GM18508 (cell line): ENCODE measurements around the gene NEURL1.
"Not testable (repeated sequence)": the region's sequence is repeated elsewhere in the genome, so short reads cannot be mapped to it uniquely, and the experiment has no call there.

Source experiments
- ATAC-seq: cut with Tn5 transposase; IDR thresholded peaks from one replicate; pipeline ENCODE4 v1.9.1; 2021; ENCODE audit warnings: moderate number of reproducible peaks; ENCODE audit not compliant: insufficient read depth, unreplicated experiment

The NEURL1 gene

DNA sequence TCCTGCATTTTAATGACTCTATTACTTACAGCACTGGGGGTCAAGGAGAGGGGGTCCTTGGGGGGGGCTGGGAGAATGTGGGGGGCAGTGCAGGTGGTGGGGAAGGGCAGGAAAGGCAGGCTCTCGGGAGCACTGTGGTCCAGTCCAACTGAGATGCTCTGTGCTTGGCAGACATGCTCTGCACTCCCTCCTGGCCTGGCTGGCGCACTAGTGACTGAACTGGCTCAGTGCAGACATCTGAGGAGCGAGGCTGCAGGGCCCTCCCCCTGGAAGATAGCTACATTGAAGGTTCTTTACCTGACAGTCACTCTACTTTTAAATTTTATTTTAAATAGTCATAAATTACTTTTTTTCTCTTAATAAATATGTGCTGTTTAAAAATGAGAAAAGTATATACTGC, 105.7 kb downstream of the NEURL1 start:
- ATAC-seq = no peak

DNA sequence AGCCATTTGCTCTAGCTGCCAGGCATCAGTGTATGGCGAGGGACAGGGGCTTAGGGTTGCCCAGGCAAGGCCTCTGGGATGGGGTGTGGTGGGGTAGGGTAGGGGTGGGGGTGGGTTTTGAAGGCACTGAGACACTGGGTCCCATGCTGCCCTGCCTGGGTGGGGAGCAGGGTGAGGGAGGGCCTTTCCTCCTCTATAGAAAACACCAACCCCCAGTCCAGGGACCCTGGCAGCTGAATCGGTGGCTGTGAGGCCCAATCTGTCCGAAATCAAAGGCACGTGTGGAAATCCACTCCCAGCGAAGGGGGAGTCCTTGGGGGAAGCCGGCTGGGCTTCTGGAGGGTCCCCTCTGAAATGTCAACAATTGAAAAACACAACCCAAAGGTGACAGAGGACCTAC, 106.4 kb downstream of the NEURL1 start:
- ATAC-seq = no peak

- ATAC-seq = no peak
Observed at GRCh38 chr10:103600325-103600724, 106.8 kb downstream of the NEURL1 start.

GRCh38 chr10:103600956-103601569, 107.6 kb downstream of the NEURL1 start:
- no peak for ATAC-seq

- no peak for ATAC-seq
Observed at GRCh38 chr10:103602028-103602851, 108.7 kb downstream of the NEURL1 start.

- no peak for ATAC-seq
Observed at GRCh38 chr10:103602852-103603155, 109.3 kb downstream of the NEURL1 start.

GRCh38 chr10:103603382-103603781, 109.9 kb downstream of the NEURL1 start:
- ATAC-seq = no peak

DNA sequence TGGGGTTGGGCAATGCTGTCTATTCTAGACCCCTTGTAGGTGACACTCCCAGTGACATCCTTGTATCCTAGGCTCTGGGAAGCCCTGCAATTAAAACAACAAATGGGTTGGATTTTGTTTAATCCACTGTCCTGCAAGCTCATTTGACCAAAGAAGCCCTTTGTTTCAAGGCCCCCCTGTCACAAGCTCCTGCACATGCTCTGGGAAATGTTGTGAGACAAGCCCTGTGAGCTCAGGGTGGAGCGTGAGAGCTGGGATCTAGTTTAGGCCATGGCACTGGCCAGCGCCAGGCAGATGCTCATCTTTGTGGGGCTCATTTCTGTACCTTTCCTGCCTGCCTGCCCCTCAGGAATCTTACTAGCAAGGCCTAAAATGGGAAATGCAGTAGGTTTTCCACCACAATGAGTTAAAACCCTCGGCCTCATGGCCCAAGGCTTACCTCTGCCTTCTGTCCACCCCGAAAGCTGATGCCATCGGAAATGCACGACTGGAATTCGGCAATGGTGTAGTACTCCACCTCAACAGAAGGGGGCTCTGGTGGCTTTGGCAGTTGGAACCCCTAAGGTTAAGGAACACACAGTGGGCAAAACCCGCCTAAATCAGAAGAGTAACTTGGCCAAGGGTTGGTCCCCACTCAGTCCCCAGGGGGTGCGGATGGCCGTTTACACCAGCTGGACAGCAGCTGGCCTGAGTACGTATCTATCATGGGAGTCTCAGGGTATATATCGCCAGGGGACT, 112.0 kb downstream of the NEURL1 start:
- ATAC-seq = no peak

- not testable (repeated sequence) for ATAC-seq
Observed at GRCh38 chr10:103606097-103606438, 112.6 kb downstream of the NEURL1 start.

DNA sequence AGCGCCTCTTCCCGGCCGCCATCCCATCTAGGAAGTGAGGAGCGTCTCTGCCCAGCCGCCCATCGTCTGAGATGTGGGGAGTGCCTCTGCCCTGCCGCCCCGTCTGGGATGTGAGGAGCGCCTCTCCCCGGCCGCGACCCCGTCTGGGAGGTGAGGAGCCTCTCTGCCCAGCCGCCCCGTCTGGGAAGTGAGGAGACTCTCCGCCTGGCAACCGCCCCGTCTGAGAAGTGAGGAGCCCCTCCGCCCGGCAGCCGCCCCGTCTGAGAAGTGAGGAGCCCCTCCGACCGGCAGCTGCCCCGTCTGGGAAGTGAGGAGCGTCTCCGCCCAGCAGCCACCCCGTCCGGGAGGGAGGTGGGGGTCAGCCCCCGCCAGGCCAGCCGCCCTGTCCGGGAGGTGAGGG, 113.5 kb downstream of the NEURL1 start:
- not testable (repeated sequence) for ATAC-seq

DNA sequence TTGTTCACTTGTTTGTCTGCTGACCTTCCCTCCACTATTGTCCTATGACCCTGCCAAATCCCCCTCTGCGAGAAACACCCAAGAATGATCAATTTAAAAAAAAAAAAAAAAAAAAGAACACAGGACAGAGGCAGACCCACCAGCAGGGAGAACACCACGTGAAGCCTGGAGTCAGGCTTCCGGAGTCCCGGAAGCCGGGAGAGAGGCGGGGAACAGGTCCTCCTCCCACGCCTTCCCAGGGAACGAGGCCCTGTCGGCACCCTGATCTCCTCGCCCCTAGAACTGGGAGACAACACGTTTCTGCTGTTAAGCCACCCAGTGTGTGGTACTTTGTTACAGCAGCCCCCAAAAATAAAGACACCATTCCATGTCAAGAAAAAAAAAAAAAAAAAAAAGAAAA, 114.6 kb downstream of the NEURL1 start:
- not testable (repeated sequence) for ATAC-seq

- no peak for ATAC-seq
Observed at GRCh38 chr10:103609231-103610082, 116.0 kb downstream of the NEURL1 start.

GRCh38 chr10:103610083-103610472, 116.6 kb downstream of the NEURL1 start:
- ATAC-seq = no peak

DNA sequence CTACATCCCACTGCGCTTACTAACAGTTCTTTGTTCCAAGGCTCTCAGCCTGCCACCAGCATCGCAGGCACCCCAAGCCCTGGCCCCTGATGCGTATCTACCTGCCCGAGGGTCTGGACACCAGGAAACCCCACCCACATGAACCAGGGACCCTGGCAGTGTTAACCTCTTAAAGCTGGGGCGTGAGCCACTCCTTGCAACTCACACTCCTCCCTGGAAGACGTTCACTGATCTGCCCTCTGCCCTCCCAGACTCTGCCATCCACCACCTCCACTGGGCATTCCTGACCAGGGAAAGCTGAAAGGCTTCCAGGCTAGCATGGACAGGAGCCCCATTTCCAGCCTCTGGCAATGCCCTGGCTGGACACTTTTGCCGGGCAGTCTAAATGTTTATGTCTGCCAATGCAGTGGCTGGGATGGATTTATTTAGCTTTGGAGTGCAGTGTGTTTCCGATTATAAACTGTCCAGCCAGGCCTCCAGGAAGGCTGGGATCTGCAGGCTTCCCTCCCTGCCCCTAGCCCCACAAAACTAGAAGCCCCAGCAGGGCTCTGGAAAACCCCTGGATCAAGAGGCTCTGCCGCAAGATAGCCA, 117.5 kb downstream of the NEURL1 start:
- ATAC-seq = no peak

DNA sequence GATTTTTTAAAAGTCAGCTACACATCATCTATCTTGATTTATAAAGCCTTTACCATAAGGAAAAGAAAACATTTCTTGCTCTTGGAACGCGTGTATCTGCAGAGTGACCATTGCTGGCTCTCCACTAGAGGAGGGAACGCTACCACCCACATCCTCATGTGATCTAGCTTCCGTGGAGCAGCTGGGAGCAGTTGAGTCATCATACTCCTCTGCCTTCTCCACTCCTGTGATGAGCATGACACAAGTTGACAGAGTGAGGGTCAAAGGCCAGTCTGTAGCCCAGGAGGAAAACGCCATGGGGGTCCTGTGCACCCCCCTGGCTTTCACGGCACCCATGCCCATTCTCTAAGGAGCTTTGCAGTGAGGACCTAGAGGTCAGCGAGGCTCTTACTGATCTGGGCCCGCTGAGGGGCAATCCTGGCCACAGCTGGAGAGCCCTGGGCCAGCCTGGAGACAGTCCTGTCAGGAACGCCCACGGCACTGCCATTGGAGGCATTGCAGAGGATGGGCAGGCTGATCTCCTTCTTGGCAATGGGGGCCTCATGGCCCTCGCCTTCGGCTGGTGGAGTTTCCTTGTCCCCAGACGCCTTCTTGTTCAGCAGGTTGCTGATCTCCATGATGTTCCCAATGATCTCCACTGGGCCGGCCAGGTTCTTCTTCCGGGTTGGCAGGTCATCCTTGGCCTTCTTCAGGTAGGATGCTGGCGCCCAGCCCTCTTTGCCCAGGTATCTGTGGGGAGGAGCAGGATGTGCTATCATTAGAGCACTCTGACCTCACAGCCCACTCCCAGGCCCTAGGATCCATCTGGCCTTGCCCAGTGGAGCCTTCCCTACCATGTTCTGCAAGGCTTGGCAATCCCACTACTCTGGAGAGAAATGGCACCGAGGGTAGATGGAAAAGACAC, 119.2 kb downstream of the NEURL1 start:
- ATAC-seq = no peak

GRCh38 chr10:103613616-103614015, 120.1 kb downstream of the NEURL1 start:
- no peak for ATAC-seq

DNA sequence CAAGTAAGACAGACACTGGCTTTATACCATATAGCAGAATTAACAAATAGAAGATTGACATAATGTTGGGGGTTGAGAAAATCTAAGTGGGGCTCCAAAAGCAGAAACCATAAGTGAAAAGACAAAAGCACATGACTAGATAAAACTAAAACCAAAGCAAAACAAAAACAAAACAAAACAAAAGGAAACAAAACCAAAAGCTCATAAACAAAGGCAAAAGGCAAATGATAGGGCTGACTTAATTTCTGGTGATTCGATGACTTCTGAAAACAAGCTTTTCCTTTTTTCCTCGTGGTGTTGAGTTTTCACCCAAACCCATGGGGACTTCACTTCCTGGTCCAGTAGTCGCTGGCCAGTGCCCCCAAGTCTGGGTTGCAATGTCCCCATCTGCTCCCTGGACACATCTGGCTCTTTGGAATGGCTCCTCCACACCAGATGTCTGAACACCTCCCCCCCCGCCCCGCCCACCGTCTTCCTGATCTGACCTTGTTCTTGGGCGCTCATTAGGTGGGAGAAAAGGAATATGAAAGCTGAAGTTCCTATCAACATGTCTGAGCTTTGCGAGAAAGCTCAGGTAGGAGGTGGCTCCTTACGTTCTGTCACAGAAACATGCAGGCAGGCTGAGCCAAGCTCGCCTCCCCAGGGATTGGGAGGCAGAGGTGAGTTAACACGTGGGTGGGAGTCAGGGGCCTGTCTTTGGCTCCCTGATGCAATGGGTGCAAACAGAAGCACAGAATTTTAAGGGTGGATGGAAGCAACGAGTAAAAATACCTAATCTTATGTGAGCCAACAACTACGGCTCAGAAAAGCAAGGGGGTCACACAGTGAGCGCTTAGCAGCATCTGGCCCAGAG, 121.0 kb downstream of the NEURL1 start:
- ATAC-seq = no peak
